Activated T-helper 1 cell treated with anti-CD3 and anti-CD28 coated beads, Interleukin-12 subunit alpha, Interleukin-12 subunit beta, Interleukin-2, Interleukin-4 antibody, amounts not matched to agents 30 ng/mL and 10 ng/mL and 1 ng/mL, durations not matched to agents 14 hours and 24 hours and 36 hours (primary cell): ENCODE data around the gene SLC9A9. TPM values are rescaled to one million over a fixed set of nuclear protein-coding genes. Genes with fewer than 3 reads are reported as not detected.

Experiments
- DNase-seq: peaks from one replicate; pipeline ENCODE4 v3.0.0; 2021; ENCODE audit warnings: low spot score
- H3K27ac Mint-ChIP-seq: one replicate; pipeline ENCODE4 v1.8.0; 2021; ENCODE audit warnings: mild to moderate bottlenecking, mixed read lengths
- H3K27me3 Mint-ChIP-seq: one replicate; pipeline ENCODE4 v1.8.0; 2022; ENCODE audit warnings: mild to moderate bottlenecking, moderate library complexity, mixed read lengths; ENCODE audit not compliant: insufficient read depth
- H3K36me3 Mint-ChIP-seq: one replicate; pipeline ENCODE4 v1.8.0; 2021; ENCODE audit warnings: low read depth, mixed read lengths
- H3K4me1 Mint-ChIP-seq: one replicate; pipeline ENCODE4 v1.8.0; 2021; ENCODE audit warnings: low read depth, mixed read lengths
- H3K4me3 Mint-ChIP-seq: one replicate; pipeline ENCODE4 v1.8.0; 2021; ENCODE audit warnings: mild to moderate bottlenecking, moderate library complexity, mixed read lengths
- H3K9me3 Mint-ChIP-seq: one replicate; pipeline ENCODE4 v1.8.0; 2021; ENCODE audit warnings: mixed read lengths
- intact Hi-C: fragments of 100-400 bp; cut with micrococcal nuclease; formaldehyde crosslinking; loops from one replicate; pipeline ENCODE4 v1.15.1; 2024
- total RNA-seq: library from RNA; stranded (reverse); gene quantifications from 2 replicates; pipeline ENCODE4 v1.2.3, GENCODE V29; 2022

Gene SLC9A9
- total RNA-seq, 1 donor from 2014 or later: 0.88 TPM

DNA sequence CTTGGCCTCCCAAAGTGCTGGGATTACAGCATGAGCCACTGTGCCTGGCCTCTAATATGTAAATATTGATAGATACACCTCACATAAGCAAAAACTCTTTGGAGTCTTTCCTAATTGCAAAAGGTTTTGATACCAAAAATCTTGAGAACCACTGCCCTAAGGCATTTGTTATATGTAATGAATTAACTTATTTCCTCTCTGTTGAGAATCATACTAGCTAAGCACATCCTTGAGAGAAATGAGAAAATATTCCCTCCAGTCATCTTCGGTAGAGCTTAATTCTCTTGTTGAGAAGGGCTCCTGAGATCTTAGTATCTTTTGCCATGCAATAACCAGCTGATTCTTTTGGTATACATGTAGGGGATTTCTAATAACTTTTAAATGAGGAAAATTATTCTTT is 190.2 kb downstream of the SLC9A9 start:
- no peaks in the 10 kb centered on the region for H3K4me1 Mint-ChIP-seq
- H3K27ac Mint-ChIP-seq: no peak overlapping the region
- DNase-seq: no peak
- H3K27me3 Mint-ChIP-seq: no peaks in the 10 kb centered on the region
- H3K9me3 Mint-ChIP-seq: no peaks in the 10 kb centered on the region
- intact Hi-C loops: no loop called here
- H3K4me3 Mint-ChIP-seq: no peak overlapping the region
- no peaks in the 10 kb centered on the region for H3K36me3 Mint-ChIP-seq

DNA sequence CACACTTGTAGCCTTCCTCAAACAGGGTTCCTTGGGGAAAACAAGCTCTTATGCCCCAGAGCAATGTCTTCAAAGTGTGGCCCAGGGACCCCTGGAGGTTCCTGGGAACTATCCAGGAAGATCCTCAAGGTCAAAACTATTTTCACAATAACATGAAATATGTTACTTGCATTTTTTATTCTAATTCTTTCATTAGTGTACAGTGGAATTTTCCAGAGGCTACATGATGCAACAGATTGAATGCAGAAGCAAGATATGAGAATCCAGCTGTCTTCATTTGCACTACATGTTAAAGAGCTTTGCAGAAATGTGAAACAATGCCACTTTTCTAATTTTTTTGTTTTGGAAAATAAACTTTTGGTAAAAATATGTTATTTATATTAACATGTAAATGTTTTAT is 190.9 kb downstream of the SLC9A9 start:
- Mint-ChIP-seq H3K36me3 (no peaks in the 10 kb centered on the region), H3K27ac (no peak overlapping the region), H3K9me3 (no peaks in the 10 kb centered on the region), H3K4me1 (no peaks in the 10 kb centered on the region), H3K27me3 (no peaks in the 10 kb centered on the region), H3K4me3 (no peak overlapping the region)
- intact Hi-C loops: no loop called here
- DNase-seq: no peak

DNA sequence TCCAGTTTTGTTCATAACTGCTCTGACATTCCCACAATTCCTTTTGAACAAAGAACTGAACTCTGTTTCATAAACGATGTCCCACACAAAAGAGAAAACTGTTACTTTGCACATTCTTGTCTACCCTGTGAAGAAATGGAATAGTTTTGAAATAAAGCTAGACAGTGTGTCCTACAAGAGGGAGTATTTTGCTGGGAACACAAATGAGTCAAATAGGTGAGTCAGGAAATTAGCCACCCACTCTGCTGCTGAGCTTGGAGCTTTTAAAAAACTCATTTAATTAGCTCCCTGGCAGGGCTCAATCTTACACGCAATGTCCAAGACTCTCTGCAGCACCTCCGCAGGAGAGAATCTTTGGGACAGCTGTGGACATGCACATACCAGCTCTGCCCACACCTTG is 193.4 kb downstream of the SLC9A9 start:
- H3K9me3 Mint-ChIP-seq: no peaks in the 10 kb centered on the region
- intact Hi-C loops: no loop called here
- no peaks in the 10 kb centered on the region for H3K4me1 Mint-ChIP-seq
- H3K36me3 Mint-ChIP-seq: peaks cover 2% of the 10 kb centered on the region
- no peak overlapping the region for H3K27ac Mint-ChIP-seq
- DNase-seq: no peak
- H3K4me3 Mint-ChIP-seq: no peak overlapping the region
- no peaks in the 10 kb centered on the region for H3K27me3 Mint-ChIP-seq

DNA sequence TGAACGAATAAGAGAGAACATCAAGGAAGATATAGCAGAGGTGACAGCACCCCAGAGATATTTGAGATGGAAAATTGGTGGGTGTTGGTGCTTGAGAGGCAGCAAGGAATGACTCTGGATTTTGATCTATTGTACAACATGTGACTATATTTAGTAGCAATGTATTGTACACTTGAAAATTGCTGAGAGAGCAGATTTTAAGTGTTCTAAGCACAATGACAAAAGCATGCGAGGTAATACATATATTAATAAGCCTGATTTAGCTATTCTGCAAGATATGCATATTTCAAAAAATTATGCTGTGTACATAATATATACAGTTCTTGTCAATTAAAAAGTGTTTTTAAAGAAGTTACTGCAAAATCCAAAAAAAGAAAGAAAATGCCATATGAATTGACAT is 194.3 kb downstream of the SLC9A9 start:
- no peak for DNase-seq
- H3K4me1 Mint-ChIP-seq: no peaks in the 10 kb centered on the region
- H3K36me3 Mint-ChIP-seq: peaks cover 2% of the 10 kb centered on the region
- H3K27me3 Mint-ChIP-seq: no peaks in the 10 kb centered on the region
- H3K4me3 Mint-ChIP-seq: no peak overlapping the region
- intact Hi-C loops: no loop called here
- H3K9me3 Mint-ChIP-seq: no peaks in the 10 kb centered on the region
- H3K27ac Mint-ChIP-seq: no peak overlapping the region

- peaks cover 2% of the 10 kb centered on the region for H3K36me3 Mint-ChIP-seq
- no peak for DNase-seq
These were observed 194.8 kb downstream of the SLC9A9 start for GRCh38 chr3:143653493-143653892.

DNA sequence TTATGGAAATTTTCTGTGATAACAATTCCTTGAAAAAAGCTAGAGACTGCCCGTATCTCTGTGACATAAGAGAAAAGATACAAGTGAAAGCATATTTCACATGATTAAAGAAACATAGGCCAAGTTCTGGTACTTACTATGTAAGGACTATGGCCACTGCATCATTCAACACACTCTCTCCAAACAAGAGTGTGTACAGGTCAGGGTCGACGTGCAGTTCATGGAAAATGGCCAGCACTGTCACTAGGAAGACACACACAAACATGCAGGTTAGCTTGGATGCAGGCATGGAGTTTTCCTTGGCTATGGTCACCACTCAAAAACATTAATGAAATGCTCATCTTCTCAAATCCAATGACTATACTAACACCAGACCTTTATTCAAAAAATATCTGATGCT is 196.2 kb downstream of the SLC9A9 start:
- Mint-ChIP-seq H3K4me3 (no peak overlapping the region), H3K36me3 (peaks cover 2% of the 10 kb centered on the region), H3K27ac (no peak overlapping the region), H3K9me3 (no peaks in the 10 kb centered on the region), H3K4me1 (no peaks in the 10 kb centered on the region), H3K27me3 (no peaks in the 10 kb centered on the region)
- intact Hi-C loops: no loop called here
- DNase-seq: no peak

More at GRCh38 chr3:143653493-143653892, 194.8 kb downstream of the SLC9A9 start:
- Mint-ChIP-seq H3K4me3 (no peak overlapping the region), H3K27me3 (no peaks in the 10 kb centered on the region), H3K27ac (no peak overlapping the region), H3K9me3 (no peaks in the 10 kb centered on the region), H3K4me1 (no peaks in the 10 kb centered on the region)
- intact Hi-C loops: no loop called here

- no peaks in the 10 kb centered on the region for H3K27me3 Mint-ChIP-seq
- no peak overlapping the region for H3K4me3 Mint-ChIP-seq
- H3K4me1 Mint-ChIP-seq: no peaks in the 10 kb centered on the region
- no peak for DNase-seq
- no peak overlapping the region for H3K27ac Mint-ChIP-seq
- H3K36me3 Mint-ChIP-seq: peaks cover 2% of the 10 kb centered on the region
- intact Hi-C loops: no loop called here
- no peaks in the 10 kb centered on the region for H3K9me3 Mint-ChIP-seq
These were observed 197.4 kb downstream of the SLC9A9 start for GRCh38 chr3:143650827-143651226.

DNA sequence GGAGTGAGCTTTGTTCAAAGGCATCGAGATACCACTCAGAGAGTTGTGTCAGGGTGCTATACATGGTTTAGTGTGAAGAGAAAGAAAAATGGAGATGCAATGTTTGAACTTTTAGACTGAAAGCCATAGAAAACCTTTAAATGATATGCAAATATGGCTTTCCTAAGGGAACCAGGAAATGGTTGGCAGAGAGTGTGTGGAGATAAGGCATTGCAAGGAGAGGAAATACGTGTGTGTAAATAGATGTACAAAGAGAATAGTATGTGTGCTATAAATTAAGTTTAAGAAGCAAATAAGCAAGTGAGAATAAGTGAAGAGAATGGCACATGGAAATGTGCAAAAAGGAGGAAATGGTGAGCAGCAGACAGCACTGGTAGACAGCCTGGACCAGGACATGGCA is 198.1 kb downstream of the SLC9A9 start:
- Mint-ChIP-seq H3K27me3 (no peaks in the 10 kb centered on the region), H3K27ac (no peak overlapping the region), H3K9me3 (no peaks in the 10 kb centered on the region), H3K36me3 (peaks cover 2% of the 10 kb centered on the region), H3K4me3 (no peak overlapping the region), H3K4me1 (no peaks in the 10 kb centered on the region)
- no peak for DNase-seq
- intact Hi-C loops: no loop called here

DNA sequence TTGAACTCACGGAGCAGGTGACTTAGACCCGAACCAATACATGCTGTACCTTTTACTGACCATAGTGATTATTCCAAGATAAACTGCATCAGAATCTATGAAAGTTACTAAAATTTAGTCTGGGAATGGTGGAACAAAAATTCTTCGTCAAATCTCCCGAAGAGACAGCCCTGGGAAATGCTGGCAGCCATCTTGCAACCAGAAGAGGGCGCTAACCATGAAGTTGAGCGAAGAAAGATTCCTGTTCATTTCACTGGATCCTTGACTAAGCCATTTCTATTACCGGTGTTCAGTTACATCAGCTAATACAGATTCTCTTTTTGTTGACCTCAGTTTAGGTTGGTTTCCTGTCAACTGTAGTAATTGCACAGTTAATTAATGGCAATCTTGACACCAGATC is 199.6 kb downstream of the SLC9A9 start:
- Mint-ChIP-seq H3K27ac (no peak overlapping the region), H3K27me3 (no peaks in the 10 kb centered on the region), H3K4me3 (no peak overlapping the region), H3K4me1 (no peaks in the 10 kb centered on the region), H3K9me3 (no peaks in the 10 kb centered on the region), H3K36me3 (peaks cover 2% of the 10 kb centered on the region)
- intact Hi-C loops: no loop called here
- DNase-seq: no peak

- H3K9me3 Mint-ChIP-seq: no peaks in the 10 kb centered on the region
- DNase-seq: no peak
- no peaks in the 10 kb centered on the region for H3K27me3 Mint-ChIP-seq
These were observed 200.1 kb downstream of the SLC9A9 start for GRCh38 chr3:143648218-143648617.

GRCh38 chr3:143644370-143645089 is 203.7 kb downstream of the SLC9A9 start:
- intact Hi-C loops: loop anchor here (1.0 kb wide), 2 partner anchors 211 to 523 kb away; no protein-coding TSS in a partner anchor
- Mint-ChIP-seq H3K27me3 (no peaks in the 10 kb centered on the region), H3K27ac (no peak overlapping the region), H3K4me1 (no peaks in the 10 kb centered on the region), H3K4me3 (no peak overlapping the region), H3K9me3 (no peaks in the 10 kb centered on the region), H3K36me3 (peaks cover 2% of the 10 kb centered on the region)
- DNase-seq: no peak

More at GRCh38 chr3:143648218-143648617, 200.1 kb downstream of the SLC9A9 start:
- Mint-ChIP-seq H3K27ac (no peak overlapping the region), H3K4me1 (no peaks in the 10 kb centered on the region), H3K4me3 (no peak overlapping the region), H3K36me3 (peaks cover 2% of the 10 kb centered on the region)
- intact Hi-C loops: no loop called here

DNA sequence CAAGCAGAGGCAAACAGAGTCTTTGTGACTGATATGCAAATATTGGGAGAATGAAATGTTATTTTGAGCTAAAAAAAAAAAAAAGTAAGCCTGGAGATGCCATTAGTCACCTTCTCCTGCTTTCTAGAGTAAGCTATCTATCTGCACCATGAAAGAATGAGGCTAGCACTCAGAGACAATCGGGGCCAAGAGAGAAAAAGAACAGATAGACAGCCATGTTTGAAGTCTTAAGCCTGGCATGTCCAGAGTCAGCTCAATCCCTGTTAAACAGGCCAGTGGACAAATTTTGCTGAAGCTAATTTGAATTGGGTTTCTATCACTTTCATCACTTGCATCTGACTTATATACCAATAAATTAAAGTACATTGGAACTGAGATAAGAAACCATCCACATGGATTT is 204.4 kb downstream of the SLC9A9 start:
- intact Hi-C loops: loop anchor here (1.0 kb wide), 2 partner anchors 211 to 523 kb away; no protein-coding TSS in a partner anchor
- no peaks in the 10 kb centered on the region for H3K4me1 Mint-ChIP-seq
- peaks cover 2% of the 10 kb centered on the region for H3K36me3 Mint-ChIP-seq
- DNase-seq: no peak
- no peak overlapping the region for H3K27ac Mint-ChIP-seq
- no peaks in the 10 kb centered on the region for H3K27me3 Mint-ChIP-seq
- H3K9me3 Mint-ChIP-seq: peaks cover 4% of the 10 kb centered on the region
- H3K4me3 Mint-ChIP-seq: no peak overlapping the region

GRCh38 chr3:143640774-143641173 is 207.5 kb downstream of the SLC9A9 start:
- Mint-ChIP-seq H3K9me3 (peaks cover 24% of the 10 kb centered on the region), H3K4me3 (no peak overlapping the region), H3K27ac (no peak overlapping the region), H3K4me1 (no peaks in the 10 kb centered on the region), H3K36me3 (peaks cover 2% of the 10 kb centered on the region), H3K27me3 (no peaks in the 10 kb centered on the region)
- no peak for DNase-seq
- intact Hi-C loops: no loop called here

GRCh38 chr3:143637133-143637532 is 211.1 kb downstream of the SLC9A9 start:
- no peak for DNase-seq
- Mint-ChIP-seq H3K27me3 (no peaks in the 10 kb centered on the region), H3K36me3 (peaks cover 2% of the 10 kb centered on the region), H3K9me3 (peaks cover 24% of the 10 kb centered on the region), H3K27ac (no peak overlapping the region), H3K4me3 (no peak overlapping the region), H3K4me1 (no peaks in the 10 kb centered on the region)
- intact Hi-C loops: no loop called here
